Stomach (tissue), 9 donors: ENCODE measurements around the gene CMIP. TPM values are rescaled to one million over a fixed set of nuclear protein-coding genes. Genes with fewer than 3 reads are reported as not detected.

Experiments
- DNase-seq, 2 donors: peaks; one replicate each; pipeline versions ENCODE4 v3.0.0 to v3.0.0-alpha.2; 2013 to 2019
- H3K27ac ChIP-seq, 5 donors: fragments of 200-600 bp in 4 of 5; sonication (generic) in 4 of 5; one replicate each; pipeline ENCODE4 v1.5.1; 2013 to 2019; ENCODE audit warnings: mild to moderate bottlenecking in 1 of 5, moderate library complexity in 1 of 5
- H3K27me3 ChIP-seq, 3 donors: fragments of 200-600 bp; sonication (generic); one replicate each; pipeline ENCODE4 v1.5.1; 2017 to 2019; ENCODE audit warnings: mixed run types in 1 of 3
- H3K36me3 ChIP-seq, 4 donors: fragments of 200-600 bp; sonication (generic); 1 replicate in 3 of 4; 2 replicates in 1 of 4; pipeline ENCODE4 v1.5.1; 2016 to 2019
- H3K4me1 ChIP-seq, 4 donors: fragments of 200-600 bp; sonication (generic); one replicate each; pipeline ENCODE4 v1.5.1; 2016 to 2019
- H3K4me3 ChIP-seq, 4 donors: fragments of 200-600 bp; sonication (generic) in 3 of 4; one replicate each; pipeline ENCODE4 v1.5.1; 2016 to 2019; ENCODE audit warnings: mild to moderate bottlenecking in 1 of 4
- H3K9me3 ChIP-seq, 4 donors: fragments of 200-600 bp; sonication (generic); one replicate each; pipeline ENCODE4 v1.5.1; 2016 to 2019
- EP300 ChIP-seq: sonication (generic); formaldehyde crosslinking; IDR thresholded peaks from one replicate; pipeline ENCODE4 v1.6.1; 2017; ENCODE audit warnings: antibody characterized with exemption
- POLR2A ChIP-seq, 4 donors: fragments of 450-650 bp; IDR thresholded peaks; one replicate each; pipeline ENCODE4 v1.6.1; 2016; ENCODE audit warnings: antibody characterized with exemption in 4 of 4, control low read depth in 2 of 4, mild to moderate bottlenecking in 1 of 4, moderate library complexity in 1 of 4
- POLR2AphosphoS5 ChIP-seq, 3 donors: sonication (generic); formaldehyde crosslinking; IDR thresholded peaks; one replicate each; pipeline ENCODE4 v1.6.1; 2016; ENCODE audit warnings: antibody characterized with exemption in 3 of 3
- WGBS, 5 donors: extraction: QIAGEN DNeasy Blood & Tissue Kit in 3 of 5; methylation state at CpG; one replicate each; pipeline versions ENCODE4 v1.1.5 to v1.1.7; 2013 to 2018; 5-methylcytosine and 5-hydroxymethylcytosine counted together
- intact Hi-C: fragments of 100-400 bp; cut with DNase I; formaldehyde crosslinking; loops from one replicate; pipeline ENCODE4 v1.15.1; 2023; ENCODE audit warnings: low total_unique reads
- polyA plus RNA-seq, 3 donors: library from polyadenylated mRNA; stranded (reverse); fragments of 200-250 nt; gene quantifications; one replicate each; pipeline ENCODE4 v1.2.3, GENCODE V29; 2013
- total RNA-seq, 5 donors: library from RNA; depleted of rRNA; stranded (reverse); fragments of >200 nt; gene quantifications; one replicate each; pipeline versions ENCODE4 v1.1.0 to v1.2.3, GENCODE V29; 2014 to 2016
- TF ChIP-seq, protein P1 (sequence below), 7 experiments: fragments of 450-650 bp in 4 of 7; fragments of 200-600 bp in 3 of 7; sonication (generic) in 3 of 7; IDR thresholded peaks; one replicate each; pipeline ENCODE4 v1.5.1; 2016 to 2019; ENCODE audit warnings: antibody characterized with exemption in 7 of 7, control low read depth in 2 of 7, mild to moderate bottlenecking in 1 of 7
- donor health status: healthy with polysubstance abuse.
- donor health status: Bipolar disorder and iron deficiency.
- donor health status: healthy.

Gene CMIP
- total and polyA plus RNA-seq, 8 donors: 11.1 to 71.0 (median 31.2) TPM

DNA sequence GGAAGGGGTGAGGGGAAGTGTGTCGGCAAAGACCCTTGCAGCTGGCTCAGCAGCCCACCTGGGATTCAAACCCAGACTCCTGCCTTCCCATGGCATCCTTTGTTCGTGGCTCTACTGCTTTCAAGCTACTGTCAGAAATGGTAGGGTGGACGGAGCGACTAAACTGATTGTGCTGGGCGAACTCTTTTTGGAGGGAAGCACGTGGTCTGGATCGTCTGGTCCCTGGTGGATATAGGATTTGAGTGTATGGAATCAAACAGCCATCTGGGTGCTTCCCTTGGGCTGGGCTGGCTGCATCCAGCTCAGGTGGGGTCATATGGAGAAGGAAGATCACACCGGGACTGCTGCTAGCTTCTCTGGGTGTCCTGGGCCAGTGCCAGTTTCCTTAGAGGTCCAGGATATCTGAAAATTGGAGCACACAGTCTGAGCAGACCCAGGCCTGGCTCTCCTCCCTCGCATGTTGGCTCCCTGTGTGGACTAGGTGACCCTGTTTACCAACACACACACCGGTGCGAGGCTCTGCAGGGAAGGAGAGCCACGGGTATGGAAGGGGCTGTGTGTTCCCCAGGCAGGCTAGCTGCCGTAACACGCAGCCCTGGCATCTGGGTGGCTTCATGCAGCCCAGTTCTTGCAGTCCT lies 8.6 kb downstream of the CMIP start:
- intact Hi-C loops: no loop called here
- TF ChIP-seq POLR2A (IDR thresholded peaks at IDR 0.05) (no peak), POLR2AphosphoS5 (IDR thresholded peaks at IDR 0.05) (no peak), EP300 (no peak)
- TF ChIP-seq, protein P1, sequence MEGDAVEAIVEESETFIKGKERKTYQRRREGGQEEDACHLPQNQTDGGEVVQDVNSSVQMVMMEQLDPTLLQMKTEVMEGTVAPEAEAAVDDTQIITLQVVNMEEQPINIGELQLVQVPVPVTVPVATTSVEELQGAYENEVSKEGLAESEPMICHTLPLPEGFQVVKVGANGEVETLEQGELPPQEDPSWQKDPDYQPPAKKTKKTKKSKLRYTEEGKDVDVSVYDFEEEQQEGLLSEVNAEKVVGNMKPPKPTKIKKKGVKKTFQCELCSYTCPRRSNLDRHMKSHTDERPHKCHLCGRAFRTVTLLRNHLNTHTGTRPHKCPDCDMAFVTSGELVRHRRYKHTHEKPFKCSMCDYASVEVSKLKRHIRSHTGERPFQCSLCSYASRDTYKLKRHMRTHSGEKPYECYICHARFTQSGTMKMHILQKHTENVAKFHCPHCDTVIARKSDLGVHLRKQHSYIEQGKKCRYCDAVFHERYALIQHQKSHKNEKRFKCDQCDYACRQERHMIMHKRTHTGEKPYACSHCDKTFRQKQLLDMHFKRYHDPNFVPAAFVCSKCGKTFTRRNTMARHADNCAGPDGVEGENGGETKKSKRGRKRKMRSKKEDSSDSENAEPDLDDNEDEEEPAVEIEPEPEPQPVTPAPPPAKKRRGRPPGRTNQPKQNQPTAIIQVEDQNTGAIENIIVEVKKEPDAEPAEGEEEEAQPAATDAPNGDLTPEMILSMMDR (IDR thresholded peaks at IDR 0.05): no peak
- no peak for DNase-seq
- no peaks in the 10 kb centered on the region for H3K27me3 ChIP-seq
- H3K4me3 ChIP-seq: no peak overlapping the region
- 61 to 71% (median 67%) methylated on average over 10 to 14 of the region's 14 CpGs for WGBS, 5 donors
- no peak overlapping the region for H3K27ac ChIP-seq
- peaks cover 0 to 12% (median 10%) of the 10 kb centered on the region in 4 donors for H3K36me3 ChIP-seq
- no peaks in the 10 kb centered on the region for H3K9me3 ChIP-seq
- H3K4me1 ChIP-seq: peaks cover 56 to 92% (median 80%) of the 10 kb centered on the region in 4 donors

DNA sequence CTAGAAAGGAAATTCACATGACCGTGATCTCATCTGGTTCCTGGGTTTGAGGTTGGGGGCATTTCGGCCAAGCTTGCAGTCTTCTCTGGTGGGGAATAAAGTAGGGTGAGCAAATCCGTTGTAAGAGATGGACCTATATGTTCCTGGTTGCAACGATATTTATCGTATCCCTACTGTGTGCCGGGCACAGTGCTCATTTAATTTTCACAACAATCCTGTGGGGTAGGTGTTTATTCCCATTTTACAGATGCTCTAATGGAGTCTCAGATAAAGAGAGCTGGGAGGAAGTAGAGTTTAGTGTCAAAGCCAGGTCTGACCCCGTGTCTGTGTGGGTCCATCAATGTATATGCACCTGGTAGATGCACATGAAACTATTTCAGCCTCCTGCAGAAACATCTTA lies 9.4 kb downstream of the CMIP start:
- WGBS, 5 donors: 82 to 94% (median 93%) methylated on average over 6 to 7 of the region's 7 CpGs
- Histone ChIP-seq H3K4me1 (peaks cover 47 to 92% (median 77%) of the 10 kb centered on the region in 4 donors), H3K27ac (no peak overlapping the region), H3K27me3 (no peaks in the 10 kb centered on the region), H3K9me3 (no peaks in the 10 kb centered on the region), H3K36me3 (peaks cover 0 to 12% (median 12%) of the 10 kb centered on the region in 4 donors), H3K4me3 (no peak overlapping the region)
- no peak for DNase-seq
- intact Hi-C loops: no loop called here
- no peak for TF ChIP-seq EP300
- no peak for TF ChIP-seq POLR2A (IDR thresholded peaks at IDR 0.05)
- no peak for TF ChIP-seq POLR2AphosphoS5 (IDR thresholded peaks at IDR 0.05)
- TF ChIP-seq, protein P1 (IDR thresholded peaks at IDR 0.05): no peak

DNA sequence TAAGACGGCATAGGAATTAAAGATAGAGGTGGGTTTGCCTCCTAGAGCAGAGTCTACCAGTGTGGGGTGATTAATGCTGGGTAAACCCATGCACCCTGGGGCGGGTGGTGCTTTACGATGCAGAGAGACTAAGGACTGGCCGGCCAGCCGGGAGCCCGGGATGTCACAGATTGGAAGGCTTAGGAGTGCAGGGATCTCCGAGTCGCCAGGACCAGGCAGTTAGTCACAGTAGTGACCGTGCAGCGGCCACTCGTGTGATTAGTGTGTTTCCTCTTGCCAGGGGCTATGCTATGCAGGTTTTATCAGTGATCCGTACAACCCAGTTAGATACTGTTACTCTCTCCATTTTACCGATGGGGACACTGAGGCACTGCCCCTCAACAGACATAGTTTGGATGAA lies 10.4 kb downstream of the CMIP start:
- TF ChIP-seq POLR2AphosphoS5 (IDR thresholded peaks at IDR 0.05) (no peak), POLR2A (IDR thresholded peaks at IDR 0.05) (no peak)
- TF ChIP-seq, protein P1 (IDR thresholded peaks at IDR 0.05): no peak
- H3K4me1 ChIP-seq: peaks cover 38 to 90% (median 79%) of the 10 kb centered on the region in 4 donors
- no peaks in the 10 kb centered on the region for H3K27me3 ChIP-seq
- intact Hi-C loops: no loop called here
- no peaks in the 10 kb centered on the region for H3K9me3 ChIP-seq
- no peak overlapping the region for H3K4me3 ChIP-seq
- no peak for DNase-seq
- H3K36me3 ChIP-seq: peaks cover 0 to 18% (median 12%) of the 10 kb centered on the region in 4 donors
- 89 to 95% (median 94%) methylated on average over 13 of the region's 13 CpGs for WGBS, 5 donors
- no peak overlapping the region for H3K27ac ChIP-seq

DNA sequence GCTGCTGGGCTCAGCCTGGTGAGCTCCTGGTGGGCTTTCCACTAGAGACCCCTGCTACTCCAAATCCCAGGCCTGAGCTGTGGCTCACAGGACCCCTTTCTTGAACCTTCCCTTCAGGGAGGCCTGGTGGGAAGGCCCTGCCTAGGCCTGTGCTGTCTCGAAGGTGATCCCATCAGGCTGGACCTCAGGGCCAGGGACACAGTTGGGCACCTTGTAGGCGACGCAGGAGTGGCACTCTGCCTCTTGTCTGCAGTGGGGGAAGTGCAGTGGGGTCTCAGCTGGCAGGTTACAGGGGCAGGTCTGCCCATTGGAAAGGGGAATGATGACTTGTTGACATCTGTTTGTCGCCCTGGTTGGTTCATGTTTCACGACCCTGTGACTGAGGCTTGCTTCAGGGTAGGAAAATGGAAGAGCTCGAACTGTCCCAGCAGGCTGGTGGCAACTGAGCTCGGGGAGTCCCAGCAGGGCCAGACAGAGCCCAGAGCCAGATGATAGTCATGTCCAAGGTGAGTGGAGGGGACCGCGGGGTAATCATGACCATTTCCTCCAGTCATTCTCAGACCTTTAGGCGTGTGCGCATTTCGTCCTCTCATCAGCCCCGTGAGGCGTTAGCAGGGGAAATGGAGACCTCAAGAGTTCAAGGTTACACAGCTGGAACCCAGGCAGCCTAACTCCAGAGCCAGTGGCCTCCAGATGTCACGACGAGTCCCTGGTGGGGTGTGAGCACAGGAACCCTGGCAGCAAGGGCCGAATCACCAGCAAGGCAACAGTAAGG lies 11.3 kb downstream of the CMIP start:
- H3K4me3 ChIP-seq: no peak overlapping the region
- H3K4me1 ChIP-seq: peaks cover 37 to 92% (median 83%) of the 10 kb centered on the region in 4 donors
- DNase-seq: no peak
- no peaks in the 10 kb centered on the region for H3K27me3 ChIP-seq
- peak overlapping the region in 1 of 5 donors; percentile 66 for H3K27ac ChIP-seq
- 77 to 95% (median 87%) methylated on average over 17 of the region's 17 CpGs for WGBS, 5 donors
- intact Hi-C loops: no loop called here
- TF ChIP-seq, protein P1 (IDR thresholded peaks at IDR 0.05): no peak
- TF ChIP-seq POLR2AphosphoS5 (IDR thresholded peaks at IDR 0.05): no peak
- no peak for TF ChIP-seq EP300
- no peak for TF ChIP-seq POLR2A (IDR thresholded peaks at IDR 0.05)
- peaks cover 0 to 18% (median 12%) of the 10 kb centered on the region in 4 donors for H3K36me3 ChIP-seq
- no peaks in the 10 kb centered on the region for H3K9me3 ChIP-seq
